Measurements from ENCODE around the gene ATXN7L2.
A peak's percentile ranks its signal among the peaks of the same experiment; 100 is the strongest.

The ATXN7L2 gene

GRCh38 chr1:109529881-109530456 lies 46.3 kb downstream of the ATXN7L2 start:
- DNase-seq: no peak

GRCh38 chr1:109530457-109531087 lies 46.9 kb downstream of the ATXN7L2 start:
- peak; percentile 19 for DNase-seq

GRCh38 chr1:109531380-109531779 lies 47.7 kb downstream of the ATXN7L2 start:
- DNase-seq: no peak

GRCh38 chr1:109531826-109532364 lies 48.2 kb downstream of the ATXN7L2 start:
- DNase-seq: no peak

- peak; percentile 85 for DNase-seq
These were observed 48.8 kb downstream of the ATXN7L2 start for GRCh38 chr1:109532365-109533136.

- no peak for DNase-seq
These were observed 50.7 kb downstream of the ATXN7L2 start for GRCh38 chr1:109534307-109534858.

- DNase-seq: no peak
These were observed 51.8 kb downstream of the ATXN7L2 start for GRCh38 chr1:109535481-109535880.

GRCh38 chr1:109535971-109536491 lies 52.3 kb downstream of the ATXN7L2 start:
- DNase-seq: no peak

GRCh38 chr1:109537450-109538178 lies 53.9 kb downstream of the ATXN7L2 start:
- no peak for DNase-seq

- no peak for DNase-seq
These were observed 55.3 kb downstream of the ATXN7L2 start for GRCh38 chr1:109538827-109539555.

- DNase-seq: no peak
These were observed 56.0 kb downstream of the ATXN7L2 start, which contains the start of gene GPR61 for GRCh38 chr1:109539676-109540075. Gene GPR61 (plus strand): TSS chr1:109539872. CDS start chr1:109543023, 3,151 bp downstream.

- no peak for DNase-seq
These were observed 57.4 kb downstream of the ATXN7L2 start for GRCh38 chr1:109541102-109541501.
